BE2C (cell line): ENCODE data around the gene PROZ.

Experiments
- DNase-seq: peaks from one replicate; pipeline ENCODE4 v3.0.0-alpha.2; 2020
- H3K27me3 ChIP-seq: fragments of 250-450 bp; sonication (Bioruptor Pico); 2 replicates; pipeline ENCODE4 v1.5.1; 2020; ENCODE audit warnings: mild to moderate bottlenecking
- H3K36me3 ChIP-seq: fragments of 250-450 bp; sonication (Bioruptor Pico); 2 replicates; pipeline ENCODE4 v1.5.1; 2020; ENCODE audit warnings: mild to moderate bottlenecking
- H3K4me1 ChIP-seq: fragments of 250-450 bp; sonication (Bioruptor Pico); 2 replicates; pipeline ENCODE4 v1.5.1; 2020
- H3K4me3 ChIP-seq: 2 replicates; pipeline ENCODE4 v1.5.1; 2011; ENCODE audit warnings: low read depth, low read length
- H3K9me3 ChIP-seq: fragments of 250-450 bp; sonication (Bioruptor Pico); 2 replicates; pipeline ENCODE4 v1.5.1; 2020
- CTCF ChIP-seq: IDR thresholded peaks from 2 replicates; pipeline ENCODE4 v1.5.1; 2012; ENCODE audit warnings: mild to moderate bottlenecking, low read depth, low read length

The PROZ gene

DNA sequence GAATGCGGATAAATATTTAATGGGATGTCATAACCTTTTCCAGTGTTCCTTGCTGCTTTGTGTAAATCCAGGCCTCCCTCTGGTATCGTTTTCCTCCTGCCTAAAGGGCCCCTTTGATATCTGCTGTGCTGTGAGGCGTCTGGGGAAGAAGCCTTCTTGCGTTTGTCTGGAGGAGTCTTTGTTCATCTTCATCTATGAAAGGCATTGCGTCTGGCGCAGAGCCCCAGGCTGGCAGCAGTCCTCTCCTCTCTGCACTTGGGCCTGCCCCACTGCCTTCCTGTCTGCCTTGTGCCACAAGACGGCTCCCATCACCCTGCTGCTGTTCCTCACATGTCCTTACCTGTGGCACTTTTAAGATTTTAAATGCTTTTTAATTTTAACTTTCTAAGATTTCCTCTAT lies 9.8 kb downstream of the PROZ start:
- no peak for DNase-seq
- Histone ChIP-seq H3K4me1 (peaks cover 10% of the 10 kb centered on the region), H3K36me3 (peaks cover 43% of the 10 kb centered on the region), H3K4me3 (no peak overlapping the region), H3K27me3 (no peaks in the 10 kb centered on the region), H3K9me3 (no peaks in the 10 kb centered on the region; the same call in 1 of the 2 replicates)
- no peak for TF ChIP-seq CTCF

- no peaks in the 10 kb centered on the region for H3K27me3 ChIP-seq
- H3K36me3 ChIP-seq = peaks cover 43% of the 10 kb centered on the region
- TF ChIP-seq CTCF = no peak
- no peak overlapping the region for H3K4me3 ChIP-seq
- DNase-seq = no peak
- H3K4me1 ChIP-seq = peaks cover 10% of the 10 kb centered on the region
- H3K9me3 ChIP-seq = no peaks in the 10 kb centered on the region; the same call in 1 of the 2 replicates
These were observed 11.1 kb downstream of the PROZ start for GRCh38 chr13:113169277-113170272.

GRCh38 chr13:113170511-113170910 lies 12.1 kb downstream of the PROZ start:
- H3K4me1 ChIP-seq = peaks cover 10% of the 10 kb centered on the region
- no peaks in the 10 kb centered on the region for H3K9me3 ChIP-seq
- no peak overlapping the region for H3K4me3 ChIP-seq
- peaks cover 49% of the 10 kb centered on the region for H3K36me3 ChIP-seq
- H3K27me3 ChIP-seq = no peaks in the 10 kb centered on the region
- TF ChIP-seq CTCF = no peak
- no peak for DNase-seq

GRCh38 chr13:113171250-113172125 lies 13.0 kb downstream of the PROZ start:
- DNase-seq = no peak
- TF ChIP-seq CTCF = no peak
- Histone ChIP-seq H3K36me3 (peaks cover 57% of the 10 kb centered on the region), H3K27me3 (no peaks in the 10 kb centered on the region), H3K4me1 (peaks cover 10% of the 10 kb centered on the region), H3K4me3 (no peak overlapping the region), H3K9me3 (no peaks in the 10 kb centered on the region)

- no peak for DNase-seq
- Histone ChIP-seq H3K36me3 (peaks cover 66% of the 10 kb centered on the region), H3K9me3 (no peaks in the 10 kb centered on the region), H3K4me1 (peaks cover 10% of the 10 kb centered on the region), H3K27me3 (no peaks in the 10 kb centered on the region), H3K4me3 (no peak overlapping the region)
- no peak for TF ChIP-seq CTCF
These were observed 14.0 kb downstream of the PROZ start for GRCh38 chr13:113172419-113172926.
